Stimulated activated CD4-positive, alpha-beta T cell treated with anti-CD3 and anti-CD28 coated beads, TNF-alpha, amount 100 ng/mL, for 24 hours (primary cell): ENCODE results near the gene GTF3C2.
A peak's percentile ranks its signal among the peaks of the same experiment; 100 is the strongest.
"Not testable (repeated sequence)": the region's sequence is repeated elsewhere in the genome, so short reads cannot be mapped to it uniquely, and the experiment has no call there.

Experiments
- DNase-seq, 3 experiments: peaks; one replicate each; pipeline ENCODE4 v3.0.0-alpha.2; 2020; ENCODE audit warnings: low read depth in 3 of 3

The GTF3C2 gene

GRCh38 chr2:27320958-27321543, 35.5 kb downstream of the GTF3C2 start:
- DNase-seq = no peak

GRCh38 chr2:27319839-27320238, 36.7 kb downstream of the GTF3C2 start:
- DNase-seq = not testable (repeated sequence)

DNA sequence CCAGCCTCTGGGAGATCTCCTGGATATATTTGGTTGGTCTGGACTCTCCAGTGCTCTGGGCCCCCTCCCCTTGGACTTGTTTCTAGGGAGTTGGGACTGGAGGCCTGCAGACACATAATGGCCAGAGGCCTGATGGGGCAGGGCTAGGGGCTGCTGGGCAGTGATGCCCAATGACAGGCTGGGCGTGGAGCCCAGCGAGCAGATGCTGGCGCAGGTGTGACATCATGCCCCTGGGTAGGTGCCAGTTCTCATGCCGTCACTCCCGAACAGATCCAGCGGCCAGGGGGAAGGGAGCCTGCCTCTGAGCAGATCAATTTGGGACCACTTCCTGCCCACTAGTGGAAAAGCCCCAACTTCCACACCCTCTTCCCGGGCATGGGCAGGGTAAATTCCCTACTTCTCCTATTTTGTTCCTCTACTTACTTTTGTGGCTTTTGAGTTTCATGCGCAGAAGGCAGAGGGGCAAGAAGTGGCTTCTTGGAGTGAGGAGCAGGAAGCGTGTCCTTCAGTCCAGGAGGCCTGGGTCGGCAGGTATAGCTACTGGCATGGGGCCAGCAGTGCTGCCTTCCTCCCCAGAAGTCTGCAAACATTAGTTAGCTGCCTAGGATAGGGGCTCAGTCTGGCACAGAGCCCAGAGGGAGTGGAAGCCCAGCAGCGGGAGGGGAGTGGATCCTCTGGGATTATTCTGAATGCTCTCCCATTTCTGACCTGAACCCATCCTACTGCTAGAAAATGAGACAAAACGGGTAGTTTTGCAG, 39.7 kb downstream of the GTF3C2 start:
- DNase-seq = no peak

DNA sequence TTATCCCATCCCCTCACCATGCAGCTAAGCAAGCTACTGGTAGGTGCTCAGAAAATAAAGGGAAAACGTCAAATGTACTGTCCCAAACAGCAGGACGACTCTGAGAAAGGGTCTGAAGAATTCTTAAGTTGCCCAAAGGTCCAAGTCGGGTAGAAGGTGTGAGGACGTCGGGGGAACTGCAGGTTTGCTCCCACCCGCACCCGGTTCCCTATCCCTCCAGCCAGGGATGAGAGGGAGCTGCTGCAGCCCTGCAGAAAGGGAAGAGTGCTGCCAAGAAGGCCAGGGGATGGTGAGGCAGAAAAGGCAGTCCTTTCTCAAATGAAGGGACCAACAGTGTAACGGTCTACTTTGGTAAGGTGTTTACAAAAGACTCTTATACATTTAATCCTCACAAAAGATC, 41.4 kb downstream of the GTF3C2 start:
- DNase-seq = no peak

DNA sequence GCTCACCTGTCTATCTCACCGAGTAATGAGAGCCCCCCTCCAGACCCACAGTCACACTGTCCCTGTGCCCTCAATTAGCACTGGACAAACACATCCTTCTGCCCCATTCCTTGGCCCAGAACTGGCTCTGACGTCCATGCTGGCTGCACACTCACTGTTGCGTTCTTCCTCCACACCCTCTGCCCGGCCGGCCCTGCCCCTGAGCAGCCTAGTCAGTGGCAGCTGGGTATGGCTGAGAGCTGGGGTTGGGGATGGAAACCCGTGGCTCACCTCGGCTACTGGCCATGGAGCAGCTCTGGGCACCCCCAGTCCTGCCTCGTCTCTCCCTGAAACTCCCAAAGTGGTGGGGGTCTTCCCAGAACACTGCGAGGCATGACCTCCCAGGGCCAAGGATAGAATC, 41.9 kb downstream of the GTF3C2 start:
- DNase-seq = no peak

- no peak for DNase-seq
These were observed 42.5 kb downstream of the GTF3C2 start for GRCh38 chr2:27313882-27314645.

DNA sequence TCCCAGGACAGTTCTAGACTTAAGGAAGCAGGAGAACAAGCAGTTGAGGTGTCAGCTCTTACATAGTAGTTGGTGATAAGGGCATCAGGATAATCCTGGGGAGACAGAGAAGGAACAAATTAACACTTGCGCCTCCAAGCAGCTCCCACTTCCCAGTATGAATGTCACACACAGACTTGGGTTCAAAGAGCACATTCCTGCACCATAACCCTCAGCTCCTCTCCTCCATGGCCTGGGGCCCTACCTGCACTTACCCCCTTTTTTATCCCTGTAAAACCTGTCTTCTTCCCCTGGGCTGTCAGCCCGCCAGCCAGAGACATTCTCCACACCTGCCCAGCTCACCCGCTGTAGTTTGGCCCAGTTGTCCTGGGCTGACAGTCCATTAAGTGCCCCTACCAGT, 44.4 kb downstream of the GTF3C2 start:
- DNase-seq = no peak

- no peak for DNase-seq
These were observed 46.9 kb downstream of the GTF3C2 start for GRCh38 chr2:27309651-27310050.

- no peak for DNase-seq
These were observed 48.1 kb downstream of the GTF3C2 start, which contains the start of gene UCN for GRCh38 chr2:27308359-27308881. Gene UCN, minus strand, starts transcription at chr2:27308445. Its CDS starts 550 bp downstream, at chr2:27307895.

- DNase-seq = no peak
These were observed 48.8 kb downstream of the GTF3C2 start for GRCh38 chr2:27307545-27308358.

DNA sequence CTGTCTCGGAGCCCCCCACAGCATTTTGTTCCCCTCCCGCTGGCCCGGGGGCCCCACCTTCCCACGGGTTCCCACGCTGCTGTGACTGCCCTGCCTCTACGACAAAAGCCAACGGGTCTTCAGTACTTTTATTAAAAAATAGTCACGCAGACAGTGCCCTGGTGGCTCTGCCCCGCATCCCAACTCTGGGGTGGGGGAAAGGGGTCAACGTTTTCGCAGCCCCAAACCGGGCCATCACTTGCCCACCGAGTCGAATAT, 49.3 kb downstream of the GTF3C2 start:
- DNase-seq = no peak

- DNase-seq = peak in 1 of 3 experiments; percentile 42
These were observed 49.8 kb downstream of the GTF3C2 start for GRCh38 chr2:27306573-27307286.

- no peak for DNase-seq
These were observed 50.4 kb downstream of the GTF3C2 start for GRCh38 chr2:27306136-27306535.

- DNase-seq = no peak
These were observed 51.0 kb downstream of the GTF3C2 start for GRCh38 chr2:27305516-27305915.

DNA sequence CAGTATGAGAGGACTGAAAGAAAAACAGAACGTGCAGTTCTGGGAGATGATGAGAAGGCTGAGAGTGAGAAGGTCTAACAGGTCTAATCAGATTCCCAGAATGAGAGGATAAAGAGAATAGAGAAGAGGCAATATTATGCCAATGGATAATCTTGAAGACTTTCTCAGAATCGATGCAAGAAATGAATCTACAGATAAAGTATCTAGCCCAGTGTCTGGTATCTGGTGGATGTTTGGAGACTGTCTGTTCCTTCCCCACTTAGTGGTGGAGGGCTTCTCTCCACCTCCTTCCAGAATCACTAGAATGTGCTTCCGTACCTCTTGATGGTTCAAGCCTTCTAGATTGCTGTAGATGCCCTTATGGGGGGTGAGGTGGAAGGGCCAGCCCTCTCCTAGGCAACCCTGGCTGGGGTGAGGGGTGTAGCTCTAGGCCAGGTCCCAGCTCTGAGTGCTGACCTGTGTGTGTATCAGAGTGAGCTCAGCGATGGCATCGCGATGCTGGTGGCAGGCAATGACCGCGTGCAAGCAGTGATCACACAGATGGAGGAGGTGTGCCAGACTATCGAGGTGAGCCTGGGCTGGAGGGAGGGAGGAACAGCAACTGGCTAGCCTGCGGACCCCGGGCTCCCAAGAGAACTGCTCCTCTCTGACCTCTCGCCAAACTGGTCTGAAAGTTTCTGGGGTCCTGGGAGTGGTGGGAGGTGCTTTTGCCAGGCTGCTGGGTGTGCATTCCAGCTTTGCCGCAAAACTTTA, 51.9 kb downstream of the GTF3C2 start:
- no peak for DNase-seq

- DNase-seq = peak in 1 of 3 experiments; percentile 27
These were observed 53.2 kb downstream of the GTF3C2 start for GRCh38 chr2:27303093-27304025.

DNA sequence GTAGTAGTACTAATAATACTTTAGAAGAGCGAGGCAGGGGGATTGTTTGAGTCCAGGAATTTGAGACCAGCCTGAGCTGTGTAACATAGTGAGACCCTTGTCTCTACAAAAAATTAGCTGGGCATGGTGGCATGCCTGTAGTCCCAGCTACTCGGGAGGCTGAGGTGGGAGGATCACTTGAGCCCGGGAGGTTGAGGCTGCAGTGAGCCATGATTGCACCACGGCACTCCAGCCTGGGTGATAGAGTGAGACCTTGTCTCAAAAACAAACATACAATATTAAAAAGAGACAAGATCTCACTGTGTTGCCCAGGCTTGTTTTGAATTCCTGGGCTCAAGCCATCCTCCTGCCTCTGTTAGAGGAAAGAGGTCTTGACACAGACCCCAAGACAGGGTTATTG, 56.0 kb downstream of the GTF3C2 start:
- DNase-seq = not testable (repeated sequence)

DNA sequence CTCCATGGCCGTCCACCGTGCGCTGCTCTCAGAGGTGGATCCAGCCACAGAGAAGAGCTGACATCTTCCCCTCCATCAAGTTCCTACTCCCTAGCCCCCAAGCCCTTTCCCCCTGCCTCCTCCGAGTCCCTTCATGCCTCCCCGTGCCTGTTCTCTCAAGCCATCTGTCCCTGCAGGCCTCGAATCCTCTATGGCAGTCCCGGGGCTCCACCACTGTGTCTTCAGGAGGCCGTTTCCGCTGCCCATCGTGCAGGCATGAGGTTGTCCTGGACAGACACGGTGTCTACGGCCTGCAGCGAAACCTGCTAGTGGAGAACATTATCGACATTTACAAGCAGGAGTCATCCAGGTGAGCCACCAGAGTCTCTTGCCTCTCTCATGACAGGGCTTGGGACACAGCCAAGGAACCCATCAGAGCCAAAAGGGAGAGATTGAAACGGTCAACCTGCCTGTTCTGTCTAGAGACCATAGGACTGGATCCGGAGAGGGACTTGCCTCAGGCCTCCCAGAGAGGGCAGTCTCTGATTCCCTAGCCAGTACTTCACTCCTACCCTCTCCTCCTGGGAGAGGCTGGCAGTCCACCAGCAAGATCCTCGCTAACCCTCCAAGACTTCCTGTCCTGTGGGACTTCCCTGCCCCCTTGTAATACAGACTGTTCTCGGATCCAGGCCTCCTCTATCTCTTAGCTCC, 58.0 kb downstream of the GTF3C2 start:
- no peak for DNase-seq

- no peak for DNase-seq
These were observed 59.4 kb downstream of the GTF3C2 start for GRCh38 chr2:27297195-27297594.
